Limb (tissue), 2 donors: Measurements from ENCODE around the gene SLC51A.
"Not testable (repeated sequence)": the region's sequence is repeated elsewhere in the genome, so short reads cannot be mapped to it uniquely, and the experiment has no call there.

Source experiments
- DNase-seq, 2 donors: peaks; one replicate each; pipeline ENCODE4 v3.0.0-alpha.2; 2016; ENCODE audit errors: extremely low spot score in 2 of 2

The SLC51A gene

DNA sequence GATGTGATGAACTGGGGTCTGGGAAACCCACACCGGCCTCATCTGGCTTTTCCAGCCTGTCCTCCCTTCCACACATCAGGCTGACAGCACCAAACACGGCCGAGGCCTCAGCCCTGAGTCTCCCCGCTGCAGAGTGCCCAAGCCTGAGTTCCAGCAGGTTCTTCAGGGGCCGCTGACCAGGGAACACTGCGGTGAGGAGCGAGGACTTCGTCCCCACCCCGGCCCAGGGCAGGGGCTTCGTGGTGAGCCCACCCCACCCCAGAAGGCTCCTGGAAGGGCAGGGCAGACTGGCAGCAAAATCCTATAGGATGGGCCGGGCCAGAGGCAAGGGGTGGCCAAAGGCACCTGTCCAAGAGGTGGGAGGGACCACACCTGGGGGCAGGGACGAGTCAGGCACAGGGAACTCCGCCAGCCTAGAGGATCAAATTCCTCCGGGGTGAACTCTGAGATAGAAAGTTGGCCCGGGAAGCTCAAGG is at the start of gene SLC51A:
Gene SLC51A, plus strand, starts transcription at position 446 of the 476 bp plus-strand sequence. CDS start 179 bp downstream, outside the sequence.
- no peak for DNase-seq

DNA sequence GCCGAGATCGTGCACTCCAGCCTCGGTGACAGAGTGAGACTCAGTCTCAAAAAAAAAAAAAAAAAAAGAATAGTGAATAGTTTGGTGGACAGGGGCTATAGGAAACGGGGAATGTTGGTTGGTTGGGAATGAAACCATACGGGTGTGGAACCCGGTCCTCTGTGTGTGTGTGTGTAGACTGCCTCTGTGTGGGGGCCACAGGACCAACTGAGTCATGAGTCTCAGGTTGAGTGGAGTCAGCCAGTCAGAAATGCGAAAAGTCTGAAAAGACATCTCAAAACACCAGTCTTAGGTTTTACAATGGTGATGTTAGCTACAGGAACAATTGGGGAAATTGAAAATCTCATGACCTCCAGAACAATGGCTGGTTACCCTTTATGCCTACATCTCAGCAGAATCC is 49.6 kb upstream of the SLC51A start:
- DNase-seq: no peak

DNA sequence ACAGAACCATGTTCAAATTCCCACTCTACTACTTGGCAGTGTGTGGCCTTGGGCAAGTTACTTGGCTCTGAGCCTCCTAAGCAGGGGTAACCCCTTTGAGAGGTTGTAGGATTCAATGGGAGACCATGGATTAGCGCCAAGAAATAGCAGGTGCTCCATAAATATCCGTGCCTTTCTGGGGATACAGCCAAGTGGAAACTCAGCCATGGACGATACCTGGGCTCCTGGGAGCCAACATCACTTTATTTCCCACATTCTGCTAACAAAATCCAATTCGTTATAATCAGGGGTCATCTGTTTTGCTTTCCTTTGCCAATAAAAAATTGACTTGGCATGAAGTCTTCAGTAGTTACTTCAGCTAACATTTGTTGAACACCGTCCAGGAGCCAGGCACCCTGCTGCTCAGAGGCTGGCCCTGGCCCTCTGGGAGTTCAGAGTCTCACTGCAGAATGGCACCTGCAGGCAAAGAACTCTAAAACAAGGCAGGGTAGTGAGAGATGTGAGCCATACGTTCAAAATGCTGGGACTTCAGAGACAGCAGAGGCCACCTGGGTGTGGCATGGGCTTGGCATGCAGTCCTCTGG is 47.4 kb upstream of the SLC51A start:
- no peak for DNase-seq

DNA sequence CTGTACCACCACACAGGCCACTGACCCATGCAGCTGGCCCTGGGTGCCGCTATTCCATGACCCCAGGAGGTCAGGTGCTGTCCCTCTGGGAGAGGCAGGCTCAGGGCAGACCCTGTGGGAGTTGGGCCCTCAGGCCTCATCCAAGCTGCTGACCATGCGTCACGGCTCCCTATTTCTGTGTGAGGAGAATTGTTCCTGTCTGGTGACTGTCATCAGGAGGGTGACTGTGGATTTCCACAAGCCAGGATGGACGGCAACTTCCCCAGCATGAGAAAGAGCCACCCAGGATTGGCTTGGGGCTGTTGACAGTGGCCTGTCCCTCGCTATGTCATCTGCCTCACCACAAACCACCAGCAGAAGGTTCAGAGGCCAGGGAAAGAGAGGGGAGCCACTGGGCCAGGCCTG is 46.5 kb upstream of the SLC51A start:
- no peak for DNase-seq

DNA sequence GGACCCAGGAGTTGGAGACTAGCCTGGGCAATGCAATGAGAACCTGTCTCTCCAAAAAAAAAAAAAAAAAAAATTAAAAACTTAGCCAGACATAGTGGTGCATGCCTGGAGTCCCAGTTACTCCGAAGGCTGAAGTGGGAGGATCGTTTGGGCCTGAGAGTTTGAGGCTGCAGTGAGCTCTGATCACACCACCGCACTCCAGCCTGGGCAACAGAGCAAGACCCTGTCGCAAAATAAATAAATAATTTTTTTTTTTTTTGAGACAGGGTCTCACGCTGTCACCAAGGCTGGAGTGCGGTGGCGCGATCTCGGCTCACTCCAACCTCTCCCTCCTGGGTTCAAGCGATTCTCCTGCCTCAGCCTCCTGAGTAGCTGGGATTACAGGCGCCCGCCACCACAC is 46.0 kb upstream of the SLC51A start:
- DNase-seq: not testable (repeated sequence)

DNA sequence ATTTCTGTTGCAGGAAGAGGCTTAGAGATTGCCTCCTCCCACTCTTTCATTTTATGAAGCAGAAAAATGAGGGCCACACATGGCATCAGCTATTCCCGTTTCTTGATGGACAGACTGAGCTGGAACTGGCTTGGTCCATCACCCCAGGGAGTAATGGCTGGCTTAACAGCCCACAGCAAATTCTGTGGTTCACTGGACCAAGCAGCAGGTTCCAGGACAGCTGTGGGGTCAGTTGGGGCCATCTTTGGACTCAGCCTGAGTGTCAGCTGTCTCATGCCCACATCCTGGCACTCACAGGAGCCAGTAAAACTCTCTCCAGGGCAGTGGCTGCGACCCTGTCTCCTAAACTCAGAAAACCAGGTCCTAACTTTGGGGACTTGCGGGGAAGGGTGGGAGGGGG is 41.7 kb upstream of the SLC51A start:
- DNase-seq: no peak

DNA sequence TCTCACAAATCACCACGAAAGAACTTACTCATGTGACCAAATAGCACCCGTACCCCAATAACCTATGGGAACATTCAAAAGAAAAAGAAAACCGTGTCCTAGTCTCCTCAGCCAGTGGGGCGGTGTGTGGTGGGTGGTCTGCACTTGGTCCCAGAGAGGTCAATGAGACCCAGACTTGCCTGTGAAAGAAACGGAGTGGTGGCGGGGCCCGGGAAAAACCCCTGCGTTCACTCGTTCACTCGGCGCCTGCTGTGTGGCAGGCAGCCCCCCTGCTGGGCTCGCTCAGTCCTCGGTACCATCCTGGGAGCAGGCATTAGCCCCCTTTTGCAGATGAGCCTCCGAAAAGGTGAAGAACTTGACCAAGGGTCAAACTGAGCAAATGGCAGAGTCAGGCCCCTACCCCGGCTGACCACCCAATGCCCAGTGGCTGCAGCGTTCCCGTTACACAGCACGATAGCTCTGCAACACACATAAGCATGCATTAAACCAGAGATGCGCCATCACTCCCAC is 41.2 kb upstream of the SLC51A start:
- DNase-seq: no peak

DNA sequence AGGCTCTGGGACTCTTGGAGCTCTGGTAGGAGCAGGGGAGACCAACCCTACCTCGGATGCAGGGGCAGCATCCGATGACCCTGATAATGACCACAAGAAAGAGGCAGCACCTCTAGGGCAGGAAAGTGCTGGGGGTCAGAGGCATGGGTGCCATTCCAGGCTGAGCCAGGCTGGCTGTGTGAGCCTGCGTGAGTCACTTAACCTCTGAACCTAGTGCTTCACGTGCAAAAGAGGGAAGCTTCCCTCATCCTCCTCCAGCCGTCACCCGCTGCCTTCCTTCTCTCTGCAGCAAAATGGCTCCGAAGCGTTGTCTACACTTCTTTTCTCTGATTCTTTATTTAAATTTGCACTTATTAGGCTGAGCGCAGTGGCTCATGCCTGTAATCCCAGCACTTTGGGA is 40.6 kb upstream of the SLC51A start:
- no peak for DNase-seq

DNA sequence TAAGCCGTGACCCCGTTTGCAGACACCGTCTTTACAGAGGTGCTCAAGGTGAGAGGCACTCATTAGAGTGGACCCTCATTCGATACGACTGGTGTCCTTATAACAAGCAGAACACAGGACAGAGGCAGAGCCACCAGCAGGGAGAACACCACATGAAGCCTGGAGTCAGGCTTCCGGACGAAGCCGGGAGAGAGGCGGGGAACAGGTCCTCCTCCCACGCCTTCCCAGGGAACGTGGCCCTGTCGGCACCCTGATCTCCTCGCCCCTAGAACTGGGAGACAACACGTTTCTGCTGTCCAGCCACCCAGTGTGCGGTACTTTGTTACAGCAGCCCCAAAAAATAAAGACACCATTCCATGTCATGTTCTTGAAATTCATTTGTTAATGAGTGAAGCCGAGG is 38.8 kb upstream of the SLC51A start:
- DNase-seq: no peak

DNA sequence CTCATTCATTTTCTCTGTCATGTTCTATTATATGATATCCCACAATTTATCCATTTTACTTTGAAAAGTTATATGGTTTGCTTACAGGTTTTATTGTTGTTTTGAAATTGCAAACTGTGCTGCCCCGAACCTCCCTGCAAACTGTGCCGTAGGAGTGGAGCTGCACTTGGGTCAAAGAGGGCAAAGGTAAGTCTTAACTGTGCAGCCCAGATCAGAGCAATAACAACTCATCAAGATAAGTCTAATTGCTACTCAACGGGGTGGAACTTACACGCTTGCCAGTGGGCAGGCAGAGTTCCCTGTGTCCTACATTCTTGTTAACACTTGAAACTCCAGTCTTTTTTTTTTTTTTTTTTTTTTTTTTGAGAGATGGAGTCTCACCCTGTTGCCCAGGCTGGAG is 38.4 kb upstream of the SLC51A start:
- DNase-seq: no peak

DNA sequence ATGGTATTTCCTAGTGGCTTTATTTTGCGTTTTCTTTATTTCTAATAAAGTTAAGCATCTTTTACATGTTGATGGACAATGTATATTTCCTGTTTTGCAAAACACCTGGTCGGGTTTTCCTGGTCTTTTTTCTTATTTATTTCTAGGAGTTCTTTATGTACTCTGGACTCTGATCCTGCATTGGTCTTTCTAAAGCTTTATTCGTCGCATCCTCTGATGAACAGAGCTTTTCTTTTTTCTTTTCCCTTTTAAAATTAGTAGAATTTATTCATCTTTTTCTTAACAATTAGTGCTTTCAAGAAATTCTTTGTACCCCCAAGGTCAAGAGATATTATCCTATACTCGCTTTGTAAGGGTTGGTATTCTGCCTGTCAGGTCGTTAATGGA is 37.3 kb upstream of the SLC51A start:
- DNase-seq: no peak

DNA sequence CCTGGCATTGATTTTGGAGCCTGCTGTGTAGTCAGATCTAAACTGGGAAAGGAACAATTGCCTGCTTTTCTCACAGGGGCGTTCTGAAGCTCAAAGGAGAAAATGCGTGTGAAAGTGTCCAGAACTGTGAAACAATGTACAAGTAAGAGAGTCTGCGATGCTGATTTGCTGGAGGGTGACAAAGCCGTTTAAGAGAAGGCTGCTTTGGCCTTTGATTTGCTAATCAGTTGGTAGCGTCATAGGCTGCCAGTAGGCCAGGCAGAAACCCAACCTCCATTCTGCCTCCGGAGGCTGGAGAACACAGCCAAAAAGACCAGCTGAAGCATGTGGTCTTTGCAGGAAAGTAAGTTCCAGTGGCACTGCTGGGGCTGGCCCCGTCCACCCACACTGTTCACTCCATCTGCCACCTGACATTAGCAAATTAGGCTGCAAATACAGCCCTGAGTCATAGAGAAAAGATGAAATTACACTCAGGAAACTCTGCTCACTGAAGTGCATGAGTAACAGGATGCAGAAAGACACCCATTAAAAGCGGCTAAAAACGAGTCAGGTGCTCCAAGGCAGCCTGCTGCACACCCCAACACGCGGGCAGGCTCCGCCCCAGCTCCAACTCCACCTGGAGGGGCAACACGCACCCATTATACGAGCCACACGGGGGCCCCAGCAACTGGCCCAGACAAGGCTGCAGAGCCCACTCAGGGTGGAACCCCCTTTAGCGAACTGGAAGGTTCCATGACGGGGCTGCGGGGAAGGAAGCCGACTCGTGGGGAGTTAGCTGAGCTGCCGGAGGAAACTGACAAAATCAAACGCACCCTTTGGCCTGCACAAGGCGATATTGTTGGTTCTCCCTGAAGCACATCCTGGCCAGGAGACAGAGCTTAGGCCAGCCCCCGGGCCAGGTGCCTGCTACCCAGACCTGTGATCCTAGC is 36.7 kb upstream of the SLC51A start:
- DNase-seq: peak in 1 of 2 donors; percentile 62

DNA sequence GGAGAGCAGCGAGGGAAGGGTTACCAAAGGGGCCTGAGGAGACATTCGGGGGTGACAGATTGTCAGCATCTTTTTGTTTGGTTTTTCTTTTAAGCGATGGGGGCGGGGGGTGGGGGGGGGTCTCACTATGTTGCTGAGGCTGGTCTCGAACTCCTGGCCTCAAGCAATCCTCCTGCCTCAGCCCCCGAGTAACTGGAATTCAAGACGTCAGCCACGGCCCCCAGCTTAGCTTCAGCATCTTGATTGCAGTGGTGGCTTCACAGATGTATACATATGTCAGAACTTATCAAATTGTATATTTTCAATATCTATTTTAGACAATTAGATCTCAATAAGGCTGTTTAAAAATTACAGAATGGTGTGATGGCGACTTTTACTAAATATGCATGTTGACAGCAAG is 36.0 kb upstream of the SLC51A start:
- DNase-seq: no peak

DNA sequence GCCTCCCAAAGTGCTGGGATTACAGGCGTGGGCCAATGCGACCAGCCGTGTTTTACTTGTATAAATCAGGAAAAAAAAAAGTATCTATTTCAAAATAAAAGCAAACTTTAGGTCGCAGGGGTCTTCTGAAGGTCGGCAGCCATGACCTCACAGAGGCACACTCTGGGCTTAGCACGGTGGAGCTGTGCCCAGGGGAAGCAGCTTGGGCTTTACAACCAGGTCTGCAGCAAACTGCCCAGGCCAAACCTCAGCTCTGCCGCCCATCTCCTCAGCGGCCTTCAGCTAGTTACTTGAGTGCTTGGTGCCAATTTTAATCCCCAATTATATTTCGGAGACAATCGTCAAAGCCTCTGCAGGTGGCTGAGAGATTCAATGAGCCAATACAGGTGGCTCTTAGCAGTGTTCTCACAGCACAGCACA is 35.2 kb upstream of the SLC51A start:
- DNase-seq: no peak

DNA sequence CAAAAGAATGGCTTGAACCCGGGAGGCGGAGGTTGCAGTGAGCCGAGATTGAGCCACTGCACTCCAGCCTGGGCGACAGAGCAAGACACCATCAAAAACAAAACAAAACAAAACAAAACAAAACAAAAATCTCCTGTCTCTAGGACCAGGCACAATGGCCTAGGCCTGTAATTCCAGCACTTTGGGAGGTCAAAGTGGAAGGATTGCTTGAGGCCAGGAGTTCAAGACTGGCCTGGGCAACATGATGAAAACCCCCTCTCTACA is 32.2 kb upstream of the SLC51A start:
- DNase-seq: not testable (repeated sequence)

DNA sequence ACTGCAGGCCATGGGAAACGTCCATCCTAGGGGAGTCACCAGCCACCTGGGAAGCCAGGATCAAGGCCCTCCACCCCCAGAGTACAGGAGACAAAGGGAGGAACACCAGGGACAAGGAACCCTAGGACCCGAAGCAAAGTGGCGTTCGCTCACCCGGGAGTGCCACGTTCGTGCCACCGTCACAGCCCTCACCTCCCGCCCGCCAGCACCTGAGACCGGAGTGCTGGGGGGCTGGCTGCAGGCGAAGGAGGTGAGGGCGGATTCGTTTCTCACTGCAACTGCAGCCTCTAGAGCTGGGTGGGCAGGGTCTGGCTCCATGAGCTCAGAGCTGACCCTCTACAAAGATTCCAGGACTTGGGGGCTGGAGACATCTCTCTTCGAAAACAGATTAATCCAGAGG is 31.5 kb upstream of the SLC51A start:
- no peak for DNase-seq

DNA sequence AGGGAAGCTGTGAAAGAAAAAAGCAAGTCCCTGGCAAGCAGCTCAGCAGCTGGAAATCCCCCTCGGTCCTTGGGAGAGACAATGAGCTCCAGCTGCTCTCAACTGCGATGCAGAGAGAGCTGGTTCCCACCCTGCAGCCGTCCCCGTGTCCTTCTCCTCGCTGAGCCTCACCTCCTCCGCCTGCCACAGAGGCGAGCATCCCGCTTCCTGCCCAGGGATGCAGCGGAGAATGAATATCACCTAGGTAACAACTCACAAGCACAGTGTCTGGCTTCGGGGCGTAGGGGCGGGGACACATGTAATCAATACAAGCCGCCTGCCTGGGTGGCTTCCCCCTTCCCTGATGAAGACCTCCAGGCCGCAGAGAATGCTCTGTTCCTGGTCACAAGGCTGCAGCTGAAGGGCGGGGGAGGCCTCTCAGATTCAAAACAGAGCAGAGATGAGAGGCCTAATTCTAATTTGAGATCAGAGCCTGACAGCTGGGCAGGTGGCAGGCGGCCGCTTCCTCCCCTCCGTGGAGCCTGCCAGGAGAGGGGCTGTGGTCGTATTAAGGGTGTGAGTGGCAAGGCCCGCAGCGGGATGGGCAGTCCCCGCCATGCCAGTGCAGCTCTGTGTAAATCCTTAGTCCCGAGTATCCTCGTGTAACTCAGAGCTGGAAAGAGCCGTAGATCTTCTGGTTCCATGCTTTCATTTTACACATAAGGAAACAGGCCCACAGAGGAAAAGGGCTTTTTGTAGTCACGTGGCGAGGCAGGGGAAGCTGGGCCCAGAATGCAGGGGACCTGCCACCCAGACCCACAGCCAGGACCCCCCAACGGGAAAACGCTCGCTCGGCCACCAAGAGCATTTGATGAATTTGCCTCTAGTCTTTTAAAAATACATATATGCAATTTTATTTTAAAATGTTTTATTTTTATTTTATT is 29.4 kb upstream of the SLC51A start:
- DNase-seq: peak; percentile 30 to 75

DNA sequence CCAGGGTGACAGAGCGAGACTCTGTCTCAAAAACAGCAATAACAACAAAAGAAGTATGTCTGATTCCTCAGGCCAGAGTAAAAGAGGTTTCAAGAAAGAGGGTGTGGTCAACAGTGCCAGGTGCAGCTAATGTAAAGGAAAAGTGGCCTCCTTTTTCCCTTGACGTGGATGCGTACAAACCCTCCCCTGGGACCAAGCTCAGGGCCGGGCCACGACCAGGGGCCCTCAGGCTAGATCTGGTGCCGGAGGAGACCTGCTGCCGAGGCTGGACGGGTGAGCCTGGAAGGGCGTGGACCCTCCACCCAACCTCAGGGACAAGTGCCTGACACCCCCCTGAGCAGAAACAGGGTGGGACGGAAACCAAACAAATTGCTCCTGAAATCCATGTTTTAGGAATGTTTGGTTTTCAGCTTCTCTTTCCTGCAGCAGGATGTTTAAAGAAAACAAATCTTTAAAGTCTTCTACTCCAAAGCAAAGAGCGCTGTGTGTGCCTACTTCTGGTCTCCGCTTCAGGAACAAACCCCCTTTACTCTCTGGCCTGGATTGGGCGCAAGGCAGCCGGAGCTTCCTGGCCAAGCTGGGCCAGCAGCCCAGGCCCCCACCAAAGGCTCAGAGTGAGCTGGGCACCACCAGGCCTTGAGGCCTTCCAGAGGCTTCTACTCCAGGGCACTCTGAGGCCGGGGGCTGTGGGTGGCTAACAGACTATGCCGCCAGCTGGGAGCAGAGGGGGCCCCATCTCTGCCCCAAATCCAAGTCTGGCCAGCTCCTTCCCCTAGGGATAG is 26.6 kb upstream of the SLC51A start:
- no peak for DNase-seq

DNA sequence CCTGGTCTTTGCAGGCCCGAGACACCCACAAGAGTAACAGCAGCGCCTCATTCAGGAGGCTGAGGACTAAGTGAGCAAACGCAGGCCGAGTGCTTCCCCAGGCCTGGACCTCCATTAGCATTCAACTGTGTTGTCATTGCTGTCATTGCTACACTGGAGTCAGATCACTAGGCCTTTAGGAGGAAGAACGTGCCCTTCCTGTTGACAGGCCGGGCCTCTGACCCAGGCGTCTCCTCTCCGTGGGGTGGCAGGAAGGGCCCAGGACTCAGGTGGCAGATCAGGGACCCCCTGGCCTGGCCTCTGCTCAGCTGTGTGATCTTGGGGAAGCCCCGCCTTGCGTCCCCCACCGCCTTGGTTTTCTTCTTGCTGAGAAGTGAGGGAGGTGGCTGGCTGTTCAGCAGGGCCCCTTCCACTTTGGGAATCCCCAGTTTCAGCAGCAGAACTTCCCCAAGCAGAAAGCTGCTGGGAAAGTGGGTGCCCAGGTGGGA is 24.3 kb upstream of the SLC51A start:
- no peak for DNase-seq

DNA sequence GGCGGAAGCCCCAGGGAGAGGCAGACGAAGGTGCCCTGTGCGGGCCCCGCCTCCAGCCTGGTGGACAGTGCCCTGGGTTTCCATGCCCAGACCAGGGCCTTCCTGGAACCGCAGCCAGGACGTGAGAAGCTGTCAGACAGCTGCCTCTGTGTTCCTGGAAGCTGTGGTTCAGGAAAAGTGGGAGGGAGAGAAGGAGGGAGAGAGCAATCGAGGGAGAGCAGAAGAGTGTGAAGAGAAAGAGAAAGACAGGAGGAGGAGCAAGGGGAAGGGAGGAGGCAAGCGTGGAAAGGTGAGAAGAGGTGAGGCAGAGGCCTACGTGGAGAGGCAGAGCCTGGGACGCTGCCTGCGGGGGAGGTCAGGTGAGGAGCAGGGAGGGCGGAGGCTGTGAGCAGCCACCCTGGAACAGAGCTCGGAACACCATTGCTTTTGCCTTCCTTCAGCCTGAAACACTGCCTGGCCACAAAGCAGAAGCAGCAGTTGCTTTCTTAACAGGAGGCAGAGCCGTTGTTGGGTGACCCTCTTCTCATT is 23.7 kb upstream of the SLC51A start:
- DNase-seq: no peak
